OCI-LY1 (cell line): ENCODE data around the gene DENND6A.

ENCODE experiments used
- CTCF ChIP-seq: fragments of 200-600 bp; sonication (generic), shearing (Covaris generic); IDR thresholded peaks from 2 replicates; pipeline ENCODE4 v1.5.1; 2017; ENCODE audit warnings: mild to moderate bottlenecking, antibody characterized with exemption, low read length, moderate library complexity, mixed read lengths
- EZH2 ChIP-seq: fragments of 200-600 bp; sonication (generic), shearing (Covaris generic); IDR thresholded peaks from 2 replicates; pipeline ENCODE4 v1.8.0; 2017; ENCODE audit warnings: borderline replicate concordance, mixed run types, mild to moderate bottlenecking, antibody characterized with exemption, low read length, moderate library complexity, mixed read lengths

GRCh38 chr3:57587905-57588304 lies 105.0 kb downstream of the DENND6A start:
- TF ChIP-seq CTCF (no peak), EZH2 (no peak)
